DOHH2 (cell line): ENCODE data around the gene SPINT1.

Experiments
- H3F3A ChIP-seq: fragments of 200-600 bp; sonication (generic), shearing (Covaris generic); 2 replicates; pipeline ENCODE4 v1.6.0; 2016; ENCODE audit warnings: antibody characterized with exemption, mild to moderate bottlenecking; ENCODE audit not compliant: control insufficient read depth, insufficient read depth
- H3K27ac ChIP-seq: fragments of 200-600 bp; sonication (generic); 2 replicates; pipeline ENCODE4 v1.5.1; 2014; ENCODE audit warnings: low read depth, mild to moderate bottlenecking, low read length, moderate library complexity
- H3K27me3 ChIP-seq: fragments of 200-600 bp; sonication (generic); 2 replicates; pipeline ENCODE4 v1.6.1; 2014; ENCODE audit warnings: mild to moderate bottlenecking, low read length, mixed read lengths; ENCODE audit not compliant: control insufficient read depth
- H3K36me3 ChIP-seq: fragments of 200-600 bp; sonication (generic); 2 replicates; pipeline ENCODE4 v1.6.1; 2014; ENCODE audit warnings: mild to moderate bottlenecking, low read length, moderate library complexity, mixed read lengths; ENCODE audit not compliant: control insufficient read depth
- H3K4me1 ChIP-seq: fragments of 200-600 bp; sonication (generic); 2 replicates; pipeline ENCODE4 v1.6.1; 2014; ENCODE audit warnings: mild to moderate bottlenecking, low read length, mixed read lengths; ENCODE audit not compliant: control insufficient read depth
- H3K4me2 ChIP-seq: fragments of 200-600 bp; sonication (generic); 2 replicates; pipeline ENCODE4 v1.6.0; 2014; ENCODE audit warnings: mild to moderate bottlenecking, low read length, moderate library complexity
- H3K4me3 ChIP-seq: fragments of 200-600 bp; sonication (generic); 2 replicates; pipeline ENCODE4 v1.5.1; 2014; ENCODE audit warnings: mild to moderate bottlenecking, low read length, mixed read lengths
- H3K79me2 ChIP-seq: fragments of 200-600 bp; sonication (generic); 2 replicates; pipeline ENCODE4 v1.6.1; 2014; ENCODE audit warnings: mild to moderate bottlenecking, low read length, mixed read lengths; ENCODE audit not compliant: control insufficient read depth
- H3K9me2 ChIP-seq: fragments of 200-600 bp; sonication (generic); replicated peaks from 2 replicates; pipeline ENCODE4 v1.6.1; 2014; ENCODE audit warnings: mild to moderate bottlenecking, low read length, mixed read lengths; ENCODE audit not compliant: control insufficient read depth
- H3K9me3 ChIP-seq: fragments of 200-600 bp; sonication (generic); 2 replicates; pipeline ENCODE4 v1.6.1; 2014; ENCODE audit warnings: antibody characterized with exemption, low read length, mixed read lengths; ENCODE audit not compliant: control insufficient read depth, insufficient read depth
- H4K20me1 ChIP-seq: fragments of 200-600 bp; sonication (generic); 2 replicates; pipeline ENCODE4 v1.6.0; 2014; ENCODE audit warnings: low read depth, mild to moderate bottlenecking, antibody characterized with exemption, low read length, moderate library complexity; ENCODE audit not compliant: control insufficient read depth, insufficient read depth
- EZH2phosphoT487 ChIP-seq: fragments of 200-600 bp; sonication (generic); IDR thresholded peaks from 2 replicates; pipeline ENCODE4 v1.6.1; 2017; ENCODE audit warnings: borderline replicate concordance, mild to moderate bottlenecking, antibody characterized with exemption, low read length, moderate library complexity, mixed read lengths
- TF ChIP-seq, protein P1 (sequence below): fragments of 200-600 bp; sonication (generic); IDR thresholded peaks from one replicate; pipeline ENCODE4 v1.5.1; 2014; ENCODE audit warnings: antibody characterized with exemption, mild to moderate bottlenecking, low read depth, low read length; ENCODE audit not compliant: poor library complexity, severe bottlenecking

The SPINT1 gene

DNA sequence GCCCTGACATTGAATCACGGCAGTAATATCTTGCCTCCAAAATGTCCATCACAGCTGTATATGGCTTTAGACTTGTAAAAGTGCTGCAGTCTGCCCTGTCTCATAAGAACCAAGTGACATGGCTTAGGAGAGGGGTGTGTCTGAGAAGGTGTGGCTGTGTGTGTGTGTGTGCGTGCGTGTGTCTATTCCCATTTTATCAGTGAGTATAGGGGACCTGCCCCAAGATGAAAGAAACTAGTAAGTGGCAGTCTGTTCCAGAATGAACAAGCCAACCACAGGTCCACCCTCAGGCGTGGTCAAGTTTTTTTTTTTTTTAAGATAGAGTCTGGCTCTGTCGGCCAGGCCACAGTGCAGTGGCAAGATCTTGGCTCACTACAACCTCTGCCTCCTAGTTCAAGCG, 35.8 kb downstream of the SPINT1 start:
- Histone ChIP-seq H3K27ac (no peak overlapping the region), H3F3A (no peaks in the 10 kb centered on the region), H3K79me2 (no peaks in the 10 kb centered on the region), H3K4me1 (peaks cover 3% of the 10 kb centered on the region), H3K27me3 (no peaks in the 10 kb centered on the region), H3K4me2 (no peak overlapping the region), H3K36me3 (no peaks in the 10 kb centered on the region), H3K4me3 (no peak overlapping the region), H3K9me3 (no peaks in the 10 kb centered on the region), H3K9me2 (no peaks in the 10 kb centered on the region), H4K20me1 (no peaks in the 10 kb centered on the region)
- TF ChIP-seq EZH2phosphoT487, result no peak
- TF ChIP-seq, protein P1, sequence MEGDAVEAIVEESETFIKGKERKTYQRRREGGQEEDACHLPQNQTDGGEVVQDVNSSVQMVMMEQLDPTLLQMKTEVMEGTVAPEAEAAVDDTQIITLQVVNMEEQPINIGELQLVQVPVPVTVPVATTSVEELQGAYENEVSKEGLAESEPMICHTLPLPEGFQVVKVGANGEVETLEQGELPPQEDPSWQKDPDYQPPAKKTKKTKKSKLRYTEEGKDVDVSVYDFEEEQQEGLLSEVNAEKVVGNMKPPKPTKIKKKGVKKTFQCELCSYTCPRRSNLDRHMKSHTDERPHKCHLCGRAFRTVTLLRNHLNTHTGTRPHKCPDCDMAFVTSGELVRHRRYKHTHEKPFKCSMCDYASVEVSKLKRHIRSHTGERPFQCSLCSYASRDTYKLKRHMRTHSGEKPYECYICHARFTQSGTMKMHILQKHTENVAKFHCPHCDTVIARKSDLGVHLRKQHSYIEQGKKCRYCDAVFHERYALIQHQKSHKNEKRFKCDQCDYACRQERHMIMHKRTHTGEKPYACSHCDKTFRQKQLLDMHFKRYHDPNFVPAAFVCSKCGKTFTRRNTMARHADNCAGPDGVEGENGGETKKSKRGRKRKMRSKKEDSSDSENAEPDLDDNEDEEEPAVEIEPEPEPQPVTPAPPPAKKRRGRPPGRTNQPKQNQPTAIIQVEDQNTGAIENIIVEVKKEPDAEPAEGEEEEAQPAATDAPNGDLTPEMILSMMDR, result no peak

DNA sequence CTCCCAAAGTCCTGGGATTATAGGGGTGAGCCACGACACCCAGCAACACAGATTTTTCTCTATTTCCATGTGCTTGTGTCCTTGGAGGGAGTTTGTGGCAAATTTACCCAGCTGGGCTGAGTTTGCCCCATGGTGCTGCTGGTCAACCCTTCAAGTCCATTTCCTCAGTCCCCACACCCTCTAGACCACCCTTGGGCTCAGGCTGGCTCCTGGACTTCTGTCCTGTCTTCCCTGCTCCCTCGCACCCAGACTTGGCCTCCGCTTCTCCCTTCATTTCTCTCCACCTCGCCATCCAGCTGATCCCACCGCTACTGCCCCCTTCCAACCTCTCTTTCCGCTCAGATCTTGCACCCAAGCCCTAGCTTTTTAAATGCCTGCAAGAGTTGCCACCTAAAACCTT, 37.5 kb downstream of the SPINT1 start:
- no peak overlapping the region for H3K4me3 ChIP-seq
- TF ChIP-seq EZH2phosphoT487, result no peak
- TF ChIP-seq, protein P1, result no peak
- no peaks in the 10 kb centered on the region for H3K36me3 ChIP-seq
- no peak overlapping the region for H3K4me2 ChIP-seq
- H3K27me3 ChIP-seq, result no peaks in the 10 kb centered on the region
- H3K79me2 ChIP-seq, result no peaks in the 10 kb centered on the region
- no peaks in the 10 kb centered on the region for H3K4me1 ChIP-seq
- H3K27ac ChIP-seq, result no peak overlapping the region
- no peaks in the 10 kb centered on the region for H3K9me3 ChIP-seq
- no peaks in the 10 kb centered on the region for H3F3A ChIP-seq
- H4K20me1 ChIP-seq, result no peaks in the 10 kb centered on the region
- H3K9me2 ChIP-seq, result no peaks in the 10 kb centered on the region

DNA sequence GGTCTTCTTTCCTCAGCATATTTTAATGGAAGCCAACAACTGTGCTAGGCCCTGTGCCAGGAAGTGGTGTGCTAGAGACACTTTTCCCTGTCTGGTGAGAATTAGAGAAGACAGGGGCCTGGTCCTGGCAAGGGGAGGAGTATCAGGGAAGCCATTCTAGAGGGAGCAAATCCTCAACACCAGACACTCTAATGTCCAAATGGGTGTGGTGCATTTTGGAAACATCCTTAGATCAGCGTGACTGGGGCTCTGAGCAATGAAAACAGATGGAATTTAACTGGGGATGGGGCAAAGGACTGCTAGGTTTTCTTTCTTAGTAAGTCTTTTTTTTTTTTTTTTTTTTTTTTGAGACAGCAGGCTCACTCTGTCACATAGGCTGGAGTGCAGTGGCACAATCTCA, 42.7 kb downstream of the SPINT1 start:
- Histone ChIP-seq H3K79me2 (no peaks in the 10 kb centered on the region), H3K36me3 (no peaks in the 10 kb centered on the region), H3K4me3 (no peak overlapping the region), H3K9me3 (no peaks in the 10 kb centered on the region), H3K4me1 (peaks cover 12% of the 10 kb centered on the region), H3K4me2 (no peak overlapping the region), H3F3A (no peaks in the 10 kb centered on the region), H3K27me3 (no peaks in the 10 kb centered on the region), H3K27ac (no peak overlapping the region), H4K20me1 (no peaks in the 10 kb centered on the region), H3K9me2 (no peaks in the 10 kb centered on the region)
- TF ChIP-seq, protein P1, result no peak
- TF ChIP-seq EZH2phosphoT487, result no peak

DNA sequence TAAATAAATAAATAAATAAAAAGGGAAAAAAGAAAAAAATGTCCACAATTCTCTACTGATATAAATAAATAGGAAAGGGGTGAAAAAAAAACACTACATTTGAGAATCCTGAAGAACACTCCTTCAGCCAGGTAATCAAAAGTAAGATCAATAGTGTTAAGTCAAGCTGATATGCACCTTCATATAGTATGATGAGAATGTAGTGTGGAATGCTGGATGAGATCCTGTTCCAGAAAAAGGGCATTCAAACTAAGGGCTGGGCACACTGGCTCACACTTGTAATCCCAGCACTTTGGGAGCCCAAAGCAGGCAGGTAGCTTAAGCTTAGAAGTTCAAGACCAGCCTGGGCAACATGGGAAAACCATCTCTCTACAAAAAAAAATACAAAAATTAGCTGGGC, 45.3 kb downstream of the SPINT1 start:
- Histone ChIP-seq H3K79me2 (no peaks in the 10 kb centered on the region), H3K9me3 (no peaks in the 10 kb centered on the region), H3K27ac (no peak overlapping the region), H3K4me3 (no peak overlapping the region), H3K36me3 (no peaks in the 10 kb centered on the region), H3F3A (no peaks in the 10 kb centered on the region), H3K4me2 (no peak overlapping the region), H4K20me1 (no peaks in the 10 kb centered on the region), H3K4me1 (peaks cover 24% of the 10 kb centered on the region), H3K27me3 (no peaks in the 10 kb centered on the region), H3K9me2 (no peaks in the 10 kb centered on the region)
- TF ChIP-seq EZH2phosphoT487, result no peak
- TF ChIP-seq, protein P1, result no peak
